K562 treated with DMSO at 1 percent for 12 hours (cell line): ENCODE measurements around the gene TAS2R9. TPM values are rescaled to one million over a fixed set of nuclear protein-coding genes. Genes with fewer than 3 reads are reported as not detected.

Experiments used
- total RNA-seq: library from RNA; unstranded; fragments of 300-600 nt; gene quantifications from 2 replicates; pipeline ENCODE4 v1.2.3, GENCODE V29; 2022; ENCODE audit not compliant: insufficient read depth

Gene TAS2R9, protein sequence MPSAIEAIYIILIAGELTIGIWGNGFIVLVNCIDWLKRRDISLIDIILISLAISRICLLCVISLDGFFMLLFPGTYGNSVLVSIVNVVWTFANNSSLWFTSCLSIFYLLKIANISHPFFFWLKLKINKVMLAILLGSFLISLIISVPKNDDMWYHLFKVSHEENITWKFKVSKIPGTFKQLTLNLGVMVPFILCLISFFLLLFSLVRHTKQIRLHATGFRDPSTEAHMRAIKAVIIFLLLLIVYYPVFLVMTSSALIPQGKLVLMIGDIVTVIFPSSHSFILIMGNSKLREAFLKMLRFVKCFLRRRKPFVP
- total RNA-seq, result not detected in 2 replicates

DNA sequence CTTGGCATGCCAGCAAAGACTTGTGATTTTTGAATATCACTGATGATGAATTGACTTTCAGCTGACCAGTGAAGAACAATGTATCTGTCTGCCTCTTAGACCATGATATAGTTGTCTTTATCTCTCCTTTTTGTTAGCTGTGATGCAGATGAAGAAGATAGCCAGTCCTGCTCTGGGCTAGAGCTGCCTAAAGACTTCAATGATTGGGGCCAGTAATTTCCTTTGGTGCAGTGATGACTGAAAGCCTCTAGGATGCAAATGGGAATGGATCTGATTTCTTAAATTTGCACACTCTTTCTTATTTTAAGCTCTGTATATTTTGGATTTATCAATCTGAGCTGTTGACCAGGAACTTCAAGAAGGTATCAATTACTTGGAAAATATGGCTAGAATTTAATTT is at the start of gene TAS2R9:
TSS of gene TAS2R9 (minus strand) at position 101 of the 400 bp plus-strand sequence. CDS start at position 8, 93 bp downstream.

DNA sequence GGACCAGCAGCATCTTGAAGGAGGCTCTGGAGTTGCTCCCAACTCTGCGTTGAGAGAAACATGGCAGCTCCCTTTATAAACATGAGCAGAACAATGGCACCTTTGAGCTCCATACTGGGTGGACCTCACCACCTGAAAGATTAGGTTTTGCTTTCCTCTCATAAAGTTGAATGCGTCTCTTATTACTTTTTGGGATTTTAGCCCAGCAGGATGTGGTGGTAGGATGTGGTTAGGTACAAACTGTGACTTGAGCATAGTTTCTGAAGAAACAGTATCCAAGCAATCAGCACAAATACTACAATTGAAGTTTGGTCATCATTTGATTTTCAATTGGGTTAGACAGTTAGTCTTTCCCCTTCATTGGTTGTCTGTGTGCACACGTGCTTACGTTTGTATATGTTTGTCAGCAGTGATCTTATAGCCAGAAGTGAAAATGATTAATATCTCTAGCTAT is 39.5 kb upstream of the TAS2R9 start, which contains the start of gene PRR4:
TSS of gene PRR4 (minus strand) at position 51 of the 454 bp plus-strand sequence. CDS start at position 13, 38 bp downstream.

DNA sequence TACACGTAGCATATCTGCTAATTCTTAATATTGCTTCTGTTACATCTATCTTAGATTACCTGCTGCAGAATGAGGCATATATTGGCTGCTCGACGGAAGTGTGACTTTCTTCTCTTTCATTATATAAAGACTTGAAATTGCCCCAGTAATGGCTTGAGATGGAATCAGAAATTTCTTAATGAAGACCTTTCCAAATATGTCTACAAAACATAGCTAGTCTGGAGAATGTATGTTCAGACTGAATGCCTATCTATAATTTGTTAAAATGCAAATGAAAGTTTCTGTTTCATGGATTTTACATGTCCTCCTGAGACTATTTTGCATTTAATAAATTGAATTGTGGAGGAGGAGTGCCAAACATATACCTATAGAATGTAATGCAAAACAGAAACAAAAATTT is 16.3 kb upstream of the TAS2R9 start, which contains the start of gene TAS2R10:
TSS of gene TAS2R10 (minus strand) at position 101 of the 400 bp plus-strand sequence. CDS start at position 12, 89 bp downstream.

DNA sequence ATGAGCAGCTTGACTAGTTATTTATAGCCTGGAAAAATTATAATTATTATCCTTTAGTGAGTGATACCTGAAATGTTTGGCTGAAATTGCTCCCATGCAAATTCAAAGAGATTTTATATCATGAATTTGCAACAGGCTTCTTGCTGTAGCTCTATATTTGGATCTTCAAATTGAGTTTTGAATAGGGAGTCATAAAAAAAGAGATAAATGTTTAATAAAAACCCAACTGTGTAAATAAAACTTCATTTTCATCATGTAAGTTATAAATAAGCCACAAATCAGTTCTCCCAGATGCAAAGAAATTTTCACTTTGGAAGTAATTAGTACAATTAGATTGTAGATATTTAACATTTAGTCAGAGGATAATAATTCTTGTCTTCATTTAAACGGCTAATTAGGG is 2.8 kb downstream of the TAS2R9 start, which contains the start of gene TAS2R8:
TSS of gene TAS2R8 (minus strand) at position 101 of the 400 bp plus-strand sequence. CDS start 306 bp downstream, outside the sequence.

DNA sequence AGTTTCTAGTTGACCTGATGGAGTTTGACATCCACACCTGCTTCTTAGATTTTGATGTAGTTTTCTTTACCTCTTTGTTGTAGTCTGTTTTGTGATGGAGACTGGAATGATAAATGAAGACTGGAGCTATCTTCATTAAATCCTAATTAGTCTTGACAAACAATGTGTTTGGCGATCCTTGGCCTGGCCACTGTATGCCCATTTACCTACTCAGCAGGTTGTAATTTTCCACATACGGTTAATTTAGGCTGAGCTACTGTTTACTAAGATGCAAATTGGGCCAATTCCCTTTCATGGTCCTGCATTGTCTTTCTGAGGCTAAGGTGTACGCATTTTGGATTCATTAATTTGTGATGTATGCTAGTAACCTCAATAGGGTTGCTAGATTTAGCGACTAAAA is 7.4 kb downstream of the TAS2R9 start, which contains the start of gene TAS2R7:
TSS of gene TAS2R7 (minus strand) at position 41 of the 400 bp plus-strand sequence. CDS start 57 bp downstream, outside the sequence.

Other genes with a start within 250 kb of the TAS2R9 start
- gene MAGOHB, start 196.6 kb downstream of the TAS2R9 start, total RNA-seq, result 6.0 and 9.4 TPM in 2 replicates
- 0.39 TPM in 1 of 2 replicates, not detected in the other for gene STYK1, start 136.1 kb downstream of the TAS2R9 start, total RNA-seq
- gene YBX3, start 86.8 kb downstream of the TAS2R9 start, total RNA-seq, result 74.8 and 109 TPM in 2 replicates
- not detected in 2 replicates for gene TAS2R7, start 7.5 kb downstream of the TAS2R9 start, total RNA-seq
- gene TAS2R8, start 2.9 kb downstream of the TAS2R9 start, total RNA-seq, result not detected in 2 replicates
- gene TAS2R10, start 16.2 kb upstream of the TAS2R9 start, total RNA-seq, result not detected in 2 replicates
- gene PRR4, start 39.3 kb upstream of the TAS2R9 start, total RNA-seq, result not detected in 2 replicates
- 4.3 and 5.0 TPM in 2 replicates for gene PRH1, start 74.1 kb upstream of the TAS2R9 start, total RNA-seq
- gene TAS2R13, start 99.4 kb upstream of the TAS2R9 start, total RNA-seq, result not detected in 2 replicates
- gene PRH2, start 119.1 kb upstream of the TAS2R9 start, total RNA-seq, result not detected in 2 replicates
- gene TAS2R14, start 129.1 kb upstream of the TAS2R9 start, total RNA-seq, result 0.92 and 0.94 TPM in 2 replicates
- gene TAS2R50, start 176.7 kb upstream of the TAS2R9 start, total RNA-seq, result not detected in 2 replicates
- gene TAS2R20, start 188.1 kb upstream of the TAS2R9 start, total RNA-seq, result 0.70 TPM in 1 of 2 replicates, not detected in the other
- gene TAS2R19, start 212.5 kb upstream of the TAS2R9 start, total RNA-seq, result not detected in 2 replicates
- gene TAS2R31, start 221.2 kb upstream of the TAS2R9 start, total RNA-seq, result not detected in 2 replicates